ACHN (cell line): ENCODE measurements around the gene CLMN.
A peak's percentile ranks its signal among the peaks of the same experiment; 100 is the strongest.

Source experiments
- DNase-seq: peaks from one replicate; pipeline ENCODE4 v3.0.0-alpha.2; 2015
- in situ Hi-C: cut with HindIII; loops from 2 replicates; pipeline ENCODE4 v1.10.0; 2017; ENCODE audit warnings: low sequenced_read_pairs, low pct_ligation_motif_present, low pct_unique_long_range_greater_than_20kb

CLMN gene

GRCh38 chr14:95327558-95328374, 8.1 kb upstream of the CLMN start:
- no peak for DNase-seq
- in situ Hi-C loops: no loop called here

GRCh38 chr14:95326987-95327386, 7.3 kb upstream of the CLMN start:
- in situ Hi-C loops: no loop called here
- no peak for DNase-seq

- in situ Hi-C loops: no loop called here
- DNase-seq: no peak
These were observed 4.2 kb upstream of the CLMN start for GRCh38 chr14:95323917-95324316.

- DNase-seq: no peak
- in situ Hi-C loops: no loop called here
These were observed 3.7 kb upstream of the CLMN start for GRCh38 chr14:95323361-95323760.

- in situ Hi-C loops: no loop called here
- DNase-seq: no peak
These were observed 2.9 kb upstream of the CLMN start for GRCh38 chr14:95322651-95323050.

GRCh38 chr14:95321693-95322455, 2.2 kb upstream of the CLMN start:
- no peak for DNase-seq
- in situ Hi-C loops: no loop called here

GRCh38 chr14:95320955-95321600, 1.4 kb upstream of the CLMN start:
- in situ Hi-C loops: no loop called here
- no peak for DNase-seq

GRCh38 chr14:95320078-95320895, 579 bp upstream of the CLMN start:
- DNase-seq: no peak
- in situ Hi-C loops: no loop called here

GRCh38 chr14:95318399-95319311, 1.1 kb downstream of the CLMN start:
- in situ Hi-C loops: no loop called here
- DNase-seq: no peak

- DNase-seq: no peak
- in situ Hi-C loops: no loop called here
These were observed 1.8 kb downstream of the CLMN start for GRCh38 chr14:95317817-95318343.

GRCh38 chr14:95316821-95317220, 2.9 kb downstream of the CLMN start:
- DNase-seq: no peak
- in situ Hi-C loops: no loop called here

- in situ Hi-C loops: no loop called here
These were observed 4.1 kb downstream of the CLMN start for GRCh38 chr14:95315579-95315978.

GRCh38 chr14:95315156-95315555, 4.6 kb downstream of the CLMN start:
- no peak for DNase-seq
- in situ Hi-C loops: no loop called here

More at GRCh38 chr14:95315579-95315978, 4.1 kb downstream of the CLMN start:
- DNase-seq: no peak

GRCh38 chr14:95314609-95315008, 5.1 kb downstream of the CLMN start:
- in situ Hi-C loops: no loop called here
- peak; percentile 57 for DNase-seq

- in situ Hi-C loops: no loop called here
- DNase-seq: peak; percentile 9
These were observed 6.0 kb downstream of the CLMN start for GRCh38 chr14:95313707-95314106.

GRCh38 chr14:95313190-95313589, 6.5 kb downstream of the CLMN start:
- in situ Hi-C loops: no loop called here
- no peak for DNase-seq

- no peak for DNase-seq
- in situ Hi-C loops: no loop called here
These were observed 7.4 kb downstream of the CLMN start for GRCh38 chr14:95312311-95312710.
